NCI-H128 (cell line): ENCODE results near the gene FOXP2.
"Not testable (repeated sequence)": the region's sequence is repeated elsewhere in the genome, so short reads cannot be mapped to it uniquely, and the experiment has no call there.

ENCODE experiments used
- DNase-seq: peaks from one replicate; lab custom pipeline; 2025; ENCODE audit not compliant: unreplicated experiment; lab: John Stamatoyannopoulos, UW

FOXP2 gene

DNA sequence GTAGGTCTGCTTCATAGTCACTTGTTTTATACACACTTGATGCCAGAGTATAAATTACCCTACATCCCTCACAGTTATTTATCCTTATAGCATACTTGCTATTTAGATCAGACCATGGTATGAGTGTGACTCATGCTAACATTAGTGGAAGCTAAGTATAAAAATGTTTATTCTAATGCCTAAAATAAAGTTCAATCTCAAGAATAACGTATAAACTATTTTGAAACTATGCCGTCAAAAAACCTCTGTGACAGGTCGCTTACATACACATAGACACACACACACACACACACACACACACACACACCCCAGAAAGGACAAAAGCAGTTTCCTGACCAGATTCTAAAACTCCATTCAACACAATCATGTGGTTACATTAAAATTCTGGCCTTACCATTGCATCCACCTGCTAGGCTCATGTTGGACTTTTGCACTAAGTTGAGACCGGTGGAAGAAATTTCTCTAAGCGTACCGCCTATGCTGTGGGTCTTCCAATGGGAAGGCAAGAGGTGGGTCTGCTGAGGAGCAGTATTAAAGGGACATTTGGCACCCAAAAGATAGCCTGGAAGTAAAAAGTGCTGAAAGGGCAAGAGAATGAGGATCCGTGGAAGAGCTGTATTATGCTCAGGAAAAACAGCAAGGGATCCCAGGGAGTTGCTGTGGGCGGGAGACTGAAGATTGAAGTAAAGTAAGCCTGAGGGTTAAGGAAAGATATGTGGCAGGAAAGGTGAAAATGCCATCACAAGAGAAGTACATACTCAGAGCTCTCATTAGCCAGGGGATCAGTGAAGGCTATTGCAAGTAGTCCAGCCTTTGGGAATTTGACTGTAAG, 5.0 kb downstream of the FOXP2 start:
- no peak for DNase-seq

DNA sequence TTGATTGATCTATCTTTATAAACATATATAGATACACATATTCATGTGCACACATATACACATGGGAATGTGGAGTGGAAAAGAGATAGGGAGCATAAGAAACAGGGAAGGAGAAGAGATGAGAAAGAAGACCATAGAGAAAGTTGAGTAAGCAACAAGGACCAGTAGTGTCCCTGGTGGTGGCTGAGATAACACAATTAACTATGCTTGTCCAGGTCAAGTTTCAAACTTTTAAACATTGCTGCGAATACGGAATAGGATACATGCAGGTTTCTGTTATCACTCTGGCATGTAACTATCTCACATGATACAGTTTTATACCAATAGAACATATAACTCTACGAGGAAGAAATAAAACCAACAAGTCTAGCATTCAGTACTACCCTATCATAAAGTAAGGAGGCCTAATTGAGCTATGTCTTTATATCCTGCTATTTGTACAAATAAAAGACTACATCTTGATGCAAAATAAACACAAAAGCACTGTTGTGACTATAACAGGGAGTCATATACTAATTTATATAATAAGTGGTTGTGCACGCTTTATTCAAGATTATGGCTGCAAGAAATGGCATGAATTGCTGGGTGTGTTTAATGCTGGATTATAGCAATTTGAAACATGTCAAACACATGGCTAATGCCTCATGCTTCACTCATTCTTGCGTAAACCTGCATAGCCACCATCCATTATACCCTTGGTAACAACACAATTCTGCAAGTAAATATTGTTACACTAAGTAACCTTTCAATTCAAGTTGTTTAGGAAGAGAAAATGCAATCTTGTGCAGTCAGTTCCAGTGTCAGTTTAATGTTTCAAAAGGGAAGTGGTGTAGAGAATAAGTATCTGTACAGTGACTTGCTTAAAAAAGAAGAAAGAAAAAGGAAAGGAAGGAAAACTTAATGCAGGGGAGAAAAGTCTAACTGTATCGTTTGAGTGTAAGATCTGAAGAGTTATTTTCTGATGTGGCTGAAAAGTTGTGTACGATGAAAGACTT, 8.2 kb downstream of the FOXP2 start:
- DNase-seq, result no peak

DNA sequence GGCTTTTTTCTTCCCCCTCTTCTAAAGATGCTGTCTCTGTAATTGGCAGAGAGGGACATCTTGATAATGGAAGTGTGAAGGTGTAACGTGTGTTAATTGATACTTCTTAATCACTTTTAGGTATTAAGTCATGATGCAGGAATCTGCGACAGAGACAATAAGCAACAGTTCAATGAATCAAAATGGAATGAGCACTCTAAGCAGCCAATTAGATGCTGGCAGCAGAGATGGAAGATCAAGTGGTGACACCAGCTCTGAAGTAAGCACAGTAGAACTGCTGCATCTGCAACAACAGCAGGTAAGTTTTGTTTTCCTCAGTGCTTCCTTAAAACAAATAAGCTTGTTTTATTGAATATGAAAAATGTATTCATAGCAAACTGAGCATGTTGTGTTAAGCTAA, 11.8 kb downstream of the FOXP2 start:
- DNase-seq, result no peak

DNA sequence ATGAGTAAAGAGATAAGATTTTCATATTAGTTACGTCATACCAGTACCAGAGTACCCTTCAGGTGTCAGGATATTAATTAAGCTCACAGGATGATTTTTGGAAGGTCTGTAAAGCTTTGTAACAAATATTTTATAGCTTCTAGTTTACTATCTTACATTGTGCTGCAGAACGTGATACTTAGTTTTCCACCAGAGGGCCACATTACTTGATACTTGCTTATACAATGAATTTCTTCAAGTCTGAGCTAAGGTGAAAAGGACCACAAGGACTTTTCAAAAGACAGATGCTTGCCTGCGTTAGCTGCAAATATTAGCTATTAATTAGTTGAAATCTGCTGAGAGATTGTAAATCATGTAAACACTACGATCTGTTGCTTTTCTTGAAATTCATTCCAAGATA, 12.2 kb downstream of the FOXP2 start:
- no peak for DNase-seq

DNA sequence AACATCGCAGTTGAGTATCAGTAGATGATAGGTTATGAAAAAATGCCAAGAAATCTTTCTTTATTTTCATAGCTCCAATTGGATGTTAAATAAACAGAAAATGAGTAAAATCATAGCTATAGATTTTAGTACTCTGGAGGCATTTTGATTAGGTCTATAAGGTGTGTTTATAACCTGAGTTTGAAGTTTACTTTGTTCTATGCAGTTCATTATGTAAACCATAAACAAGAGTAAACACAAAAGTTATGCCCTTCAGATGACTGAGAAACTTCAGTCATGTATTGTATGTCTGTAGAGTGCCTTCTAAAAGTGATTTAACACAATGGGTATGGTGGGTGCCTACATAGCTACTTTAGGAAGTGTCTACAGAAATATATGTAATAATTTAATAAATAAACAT, 13.6 kb downstream of the FOXP2 start:
- no peak for DNase-seq

DNA sequence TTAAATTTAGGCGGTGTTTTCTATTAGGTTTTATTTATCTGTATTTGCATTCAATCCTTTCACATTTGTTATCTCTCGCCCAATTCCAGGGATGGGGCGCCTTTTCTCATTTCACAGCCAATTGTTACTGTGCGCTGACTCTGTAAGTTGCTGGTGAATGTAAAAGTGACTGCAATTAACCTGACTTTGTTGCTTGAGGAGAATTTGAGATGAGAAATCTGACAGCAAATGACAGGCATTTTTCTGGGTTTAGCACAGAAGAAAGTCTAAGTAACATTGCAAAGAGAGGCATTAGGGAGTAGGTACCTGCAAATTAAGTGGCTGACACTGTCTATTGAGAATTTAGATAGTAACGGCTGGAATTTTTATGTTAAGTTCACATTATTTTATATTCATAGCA, 16.6 kb downstream of the FOXP2 start:
- DNase-seq, result no peak

DNA sequence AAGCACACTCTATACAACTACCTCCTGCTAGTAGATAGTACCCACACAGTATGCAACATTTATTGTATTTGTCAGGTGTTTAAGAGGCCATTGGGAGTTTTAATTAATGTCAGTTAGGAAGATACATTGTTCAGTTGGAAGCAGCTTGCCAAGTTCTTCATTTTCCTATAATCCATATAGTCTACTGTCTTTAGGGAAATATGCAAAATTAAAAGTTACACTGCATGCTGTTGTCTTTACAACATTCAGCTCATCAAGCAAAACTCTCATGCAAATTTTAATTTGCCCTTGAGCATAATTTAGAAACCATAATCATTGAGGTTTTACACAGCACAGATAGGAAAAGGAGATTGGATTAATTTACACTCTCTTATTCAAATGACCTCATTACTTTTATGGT, 17.4 kb downstream of the FOXP2 start:
- no peak for DNase-seq

DNA sequence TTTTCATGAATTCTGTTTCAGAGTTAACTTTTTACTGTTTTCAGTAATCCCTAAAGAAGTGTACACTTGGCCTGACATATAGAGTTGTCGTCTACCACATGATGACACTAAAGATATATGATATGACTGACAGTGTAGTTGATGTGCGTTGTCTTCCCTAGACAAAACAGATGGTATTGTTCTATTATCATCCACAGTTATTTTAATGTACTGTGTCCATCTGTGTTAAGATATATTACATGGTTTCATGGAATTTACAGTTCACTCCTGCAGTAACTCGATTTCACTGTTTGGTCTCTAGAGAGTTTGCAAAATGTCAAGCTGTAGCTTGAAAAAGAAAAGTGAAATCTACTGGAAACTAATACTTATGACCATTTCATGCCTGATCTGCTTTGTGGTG, 18.1 kb downstream of the FOXP2 start:
- DNase-seq, result no peak

DNA sequence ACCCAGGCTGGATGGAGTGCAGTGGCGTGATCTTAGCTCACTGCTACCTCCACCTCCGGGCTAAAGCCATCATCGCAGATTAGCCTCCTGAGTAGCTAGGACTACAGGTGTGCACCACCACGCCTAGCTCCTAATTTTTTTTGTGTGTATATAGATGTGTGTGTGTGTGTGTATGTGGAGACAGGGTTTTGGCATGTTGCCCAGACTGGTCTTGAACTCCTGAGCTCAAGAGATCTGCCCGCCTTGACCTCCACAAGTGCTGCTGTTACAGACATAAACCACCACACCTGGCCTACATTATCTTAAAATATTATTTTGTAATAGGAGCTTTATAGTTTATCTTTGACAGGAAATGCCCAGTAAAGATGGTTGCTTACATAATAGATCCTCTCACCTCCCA, 25.0 kb downstream of the FOXP2 start:
- no peak for DNase-seq

DNA sequence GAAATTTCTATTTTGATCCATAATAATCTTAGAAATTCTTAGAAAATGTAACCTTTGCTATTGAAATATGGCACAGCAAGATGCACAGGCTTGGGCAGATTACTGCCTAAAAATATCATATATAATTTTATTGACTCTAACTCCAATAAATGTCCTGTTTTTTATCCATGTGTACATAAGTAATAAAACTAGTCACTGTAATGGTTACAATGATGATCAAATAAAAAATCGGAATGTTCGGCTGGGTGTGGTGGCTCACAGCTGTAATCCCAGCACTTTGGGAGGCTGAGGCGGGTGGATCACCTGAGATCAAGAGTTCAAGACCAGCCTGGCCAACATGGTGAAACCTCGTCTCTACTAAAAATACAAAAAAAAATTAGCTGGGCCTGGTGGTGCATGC, 26.3 kb downstream of the FOXP2 start:
- DNase-seq, result not testable (repeated sequence)

DNA sequence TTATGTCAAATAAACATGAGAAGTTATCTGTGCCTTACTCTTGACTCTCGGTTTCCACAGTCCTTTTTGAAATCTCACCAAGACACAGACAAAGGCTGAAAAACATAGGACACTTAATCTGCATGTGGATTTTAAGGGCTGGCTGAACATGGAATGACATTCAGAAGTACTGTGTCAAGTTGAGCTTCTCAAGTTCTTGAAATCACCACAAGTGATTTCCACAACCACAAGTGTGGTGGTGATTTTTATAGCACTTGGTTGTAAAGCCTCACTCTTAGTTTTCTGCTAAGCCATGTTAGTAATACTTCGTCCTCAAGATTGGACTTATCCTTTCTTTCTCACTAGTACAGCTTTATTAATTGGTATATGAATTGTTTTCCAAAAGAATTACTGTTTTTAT, 29.6 kb downstream of the FOXP2 start:
- DNase-seq, result no peak

DNA sequence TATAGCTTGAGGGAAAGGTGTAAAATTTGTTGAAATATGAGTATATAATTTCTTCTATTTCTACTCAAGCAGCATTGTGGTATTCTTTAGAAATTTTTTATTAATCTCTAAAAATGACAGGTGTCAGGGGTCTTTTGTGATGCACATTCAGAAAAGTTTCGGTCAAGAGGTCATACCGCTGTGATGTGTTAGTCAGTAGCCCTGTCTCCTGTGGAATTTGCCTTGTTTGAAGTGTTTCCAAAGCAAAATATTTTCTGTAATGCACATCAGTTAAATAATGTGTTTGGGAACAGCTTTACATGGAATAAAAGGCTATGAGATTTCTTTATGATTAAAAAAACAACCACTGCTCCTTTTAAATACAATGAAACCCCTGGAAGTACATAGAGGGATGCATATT, 35.8 kb downstream of the FOXP2 start:
- DNase-seq, result no peak

DNA sequence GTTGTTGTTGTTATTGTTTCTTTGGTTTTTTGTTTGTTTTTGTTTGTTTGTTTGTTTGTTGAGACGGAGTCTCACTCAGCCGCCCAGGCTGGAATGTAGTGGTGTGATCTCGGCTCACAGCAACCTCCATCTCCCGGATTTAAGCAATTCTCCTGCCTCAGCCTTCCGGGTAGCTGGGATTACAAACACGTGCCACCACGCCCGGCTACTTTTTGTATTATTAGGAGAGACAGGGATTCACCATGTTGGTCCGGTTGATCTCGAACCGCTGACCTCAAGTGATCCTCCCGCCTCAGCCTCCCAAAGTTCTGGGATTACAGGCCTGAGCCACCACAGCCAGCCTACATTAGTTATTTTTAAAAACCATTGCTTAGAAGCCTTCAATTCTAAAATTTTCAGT, 45.0 kb downstream of the FOXP2 start:
- no peak for DNase-seq

DNA sequence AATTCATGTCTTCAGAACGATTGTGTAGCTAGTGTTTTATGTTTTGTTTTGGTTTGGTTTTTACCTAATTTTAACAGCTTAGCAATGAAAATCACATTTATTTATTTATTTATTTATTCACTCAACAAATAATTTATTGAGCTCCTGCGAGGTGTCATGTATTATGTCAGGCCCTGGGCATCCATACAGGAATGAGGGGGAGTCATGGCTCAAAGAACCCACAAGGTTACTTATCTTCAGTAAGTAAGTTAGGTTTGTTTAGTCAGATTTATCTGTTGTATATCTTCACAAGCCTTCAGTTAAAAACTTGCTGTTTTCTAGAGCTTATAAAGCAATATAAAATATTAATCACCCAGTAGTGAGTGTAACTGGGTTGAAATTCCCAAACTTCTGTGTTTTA, 45.4 kb downstream of the FOXP2 start:
- DNase-seq, result no peak

DNA sequence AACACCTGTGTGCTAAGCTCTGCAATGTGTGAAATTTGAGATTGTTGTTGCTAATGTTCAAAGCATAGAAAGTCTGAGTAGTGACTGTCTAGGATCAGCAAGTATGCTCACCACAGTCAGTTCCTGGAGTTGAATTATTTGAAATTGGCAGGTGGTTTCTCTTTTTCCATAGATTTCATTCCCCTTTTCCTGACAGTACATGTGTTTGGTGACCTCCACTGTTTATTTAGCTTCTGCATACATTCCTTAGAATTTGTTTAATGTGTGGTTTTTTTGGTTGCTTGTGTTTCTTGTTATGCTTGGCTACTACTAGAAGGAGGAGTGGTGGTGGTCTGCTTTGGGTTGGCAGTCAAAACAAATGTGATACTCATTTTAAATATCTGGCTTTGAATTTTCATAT, 52.3 kb downstream of the FOXP2 start:
- no peak for DNase-seq

DNA sequence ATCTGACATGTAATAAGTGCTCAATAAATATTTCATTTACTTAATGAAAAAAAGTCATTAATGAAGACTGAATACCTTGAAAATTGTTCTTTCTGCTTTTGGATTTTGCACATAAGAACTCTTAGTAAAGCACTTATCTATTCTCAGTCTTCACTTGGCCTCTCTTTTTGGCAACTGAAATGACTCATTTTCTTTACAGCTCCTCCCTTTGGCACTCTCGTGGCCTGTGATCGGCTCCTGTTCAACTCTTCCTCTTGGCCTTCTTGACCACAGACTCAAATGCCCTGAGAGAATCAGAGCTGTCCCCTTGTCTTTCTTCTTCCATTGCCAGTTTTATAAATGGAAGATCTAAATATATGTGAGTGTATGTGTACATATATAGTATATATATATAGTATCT, 54.2 kb downstream of the FOXP2 start:
- no peak for DNase-seq

DNA sequence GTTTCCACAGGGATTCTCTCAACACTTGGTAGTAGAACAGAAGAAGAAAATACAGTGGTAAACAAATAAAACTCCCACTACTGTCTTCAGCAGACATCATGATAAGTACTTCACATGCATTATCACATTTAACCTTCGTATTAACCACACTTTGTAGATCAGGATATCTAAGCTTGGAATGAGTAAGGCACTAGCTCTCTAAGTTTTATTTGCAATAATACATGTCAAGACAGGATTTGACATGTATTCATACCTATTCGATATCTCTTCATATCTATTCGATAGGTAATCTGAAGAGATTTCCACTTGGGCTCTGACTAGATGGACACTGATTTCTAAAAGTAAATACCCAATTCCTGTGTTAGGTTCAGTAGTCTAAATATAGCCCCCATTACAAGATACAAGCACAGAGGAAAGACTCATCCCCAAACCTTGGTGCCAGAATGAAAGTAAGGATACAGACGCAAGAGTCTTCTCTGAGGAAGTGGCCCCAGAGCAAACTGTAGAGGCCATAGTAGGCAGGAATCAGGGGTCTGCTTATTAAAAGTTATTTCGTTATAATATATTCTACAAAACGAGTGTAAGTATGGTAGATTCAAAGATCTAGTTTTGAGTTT, 58.4 kb downstream of the FOXP2 start:
- no peak for DNase-seq

DNA sequence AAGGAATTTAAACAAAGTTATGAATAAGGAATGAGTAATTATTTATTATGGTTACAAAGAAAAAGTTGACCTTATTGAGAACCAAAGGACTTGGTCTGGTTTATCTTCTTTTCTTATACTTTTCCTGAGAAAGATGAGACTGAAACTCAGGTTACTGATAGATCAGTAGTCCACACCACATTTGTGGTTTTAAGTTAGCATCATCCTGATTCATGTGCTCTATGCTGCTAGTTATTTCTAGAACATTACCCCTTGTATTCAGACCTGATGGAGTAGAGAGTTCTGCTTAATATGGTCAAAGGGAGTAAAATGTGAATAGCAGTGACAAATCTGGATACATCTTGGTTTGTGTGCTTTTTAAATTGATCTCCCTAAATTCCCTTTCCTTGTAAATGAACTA, 63.8 kb downstream of the FOXP2 start:
- DNase-seq, result no peak

DNA sequence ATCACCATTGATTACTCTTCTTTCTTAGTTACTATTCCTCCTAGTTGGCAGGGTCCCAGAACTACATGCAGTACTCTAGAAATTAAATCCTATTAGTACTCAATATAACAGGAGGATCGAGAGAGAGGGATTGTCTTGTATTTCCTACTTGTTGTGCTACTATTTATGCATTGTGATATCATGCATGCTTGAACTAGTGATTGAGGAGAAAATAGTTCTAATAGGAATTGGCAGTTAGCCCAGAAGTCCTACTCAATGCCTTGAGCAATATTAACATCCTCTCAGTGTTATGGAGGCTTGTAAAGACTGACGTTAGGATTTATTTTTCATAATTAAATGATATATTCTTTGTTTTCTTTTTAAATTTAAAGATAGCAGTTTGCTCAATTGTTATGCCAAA, 67.4 kb downstream of the FOXP2 start:
- DNase-seq, result no peak

DNA sequence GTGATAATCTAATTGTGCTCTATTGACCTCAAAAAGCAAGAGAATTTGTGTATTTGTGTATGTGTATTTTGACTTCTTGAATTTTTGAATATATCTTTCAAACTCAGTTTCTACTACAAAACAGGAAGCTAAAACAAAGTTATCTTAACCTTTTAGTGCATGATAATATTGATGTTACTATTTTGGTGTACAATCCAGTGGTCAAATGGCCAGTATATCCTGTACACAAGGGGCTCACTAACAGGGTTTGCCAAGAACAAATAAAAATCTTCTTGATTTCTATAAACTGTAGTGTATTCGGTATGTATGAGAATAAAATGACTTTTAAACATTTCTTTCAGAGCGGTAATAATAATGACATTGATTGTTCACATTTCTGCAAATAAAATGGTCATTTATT, 69.6 kb downstream of the FOXP2 start:
- no peak for DNase-seq

DNA sequence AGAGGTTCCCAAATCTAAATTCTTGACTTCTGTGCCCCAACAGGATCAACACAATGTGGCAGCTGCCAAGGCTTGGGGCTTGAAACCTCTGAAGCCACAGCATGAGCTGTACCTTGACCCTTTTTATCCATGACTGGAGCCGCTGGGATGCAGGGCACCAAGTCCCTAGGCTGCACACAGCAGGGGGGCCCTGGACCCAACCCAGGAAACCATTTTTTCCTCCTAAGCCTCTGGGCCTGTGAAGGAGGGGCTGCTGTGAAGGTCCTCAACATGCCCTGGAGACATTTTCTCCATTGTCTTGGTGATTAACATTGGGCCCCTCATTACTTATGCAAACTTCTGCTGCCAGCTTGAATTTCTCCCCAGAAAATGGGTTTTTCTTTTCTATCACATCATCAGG, 72.6 kb downstream of the FOXP2 start:
- DNase-seq, result no peak

DNA sequence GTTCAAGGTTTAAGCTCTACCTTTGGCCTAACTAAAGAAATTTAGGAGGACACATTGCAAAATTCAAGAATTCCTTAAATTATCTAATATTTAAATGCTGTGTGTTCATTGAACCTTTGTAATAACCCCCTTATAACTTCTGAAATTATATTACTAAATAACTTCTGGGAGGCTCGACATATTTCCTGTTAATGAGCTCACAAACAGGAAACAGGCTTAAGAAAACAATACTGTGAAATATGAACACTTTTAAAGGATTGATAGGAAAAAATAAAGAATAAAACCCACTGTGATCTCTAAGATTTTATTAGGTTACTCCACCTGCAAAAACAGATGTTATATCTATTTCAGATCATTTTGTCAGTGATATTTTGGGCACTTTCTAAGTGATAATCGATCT, 74.1 kb downstream of the FOXP2 start:
- no peak for DNase-seq
